Neutrophil (primary cell): ENCODE measurements around the gene EPHA2.
A peak's percentile ranks its signal among the peaks of the same experiment; 100 is the strongest.

Experiments
- H3K27ac ChIP-seq: fragments of 200-600 bp; sonication (generic); 2 replicates; pipeline ENCODE4 v1.5.1; 2016; ENCODE audit warnings: mild to moderate bottlenecking, moderate library complexity
- H3K27me3 ChIP-seq: fragments of 200-600 bp; sonication (generic); 2 replicates; pipeline ENCODE4 v1.6.0; 2016; ENCODE audit warnings: mild to moderate bottlenecking
- H3K36me3 ChIP-seq: fragments of 200-600 bp; sonication (generic); 2 replicates; pipeline ENCODE4 v1.5.1; 2017
- H3K4me1 ChIP-seq, 2 experiments: fragments of 200-600 bp in 1 of 2; sonication (generic) in 1 of 2; 1 replicate in 1 of 2; 2 replicates in 1 of 2; pipeline versions ENCODE4 v1.5.1 to v1.6.1; 2013 to 2016; ENCODE audit warnings: low read depth in 1 of 2, low read length in 1 of 2, mild to moderate bottlenecking in 1 of 2, moderate library complexity in 1 of 2; ENCODE audit not compliant: control insufficient read depth in 1 of 2, insufficient read depth in 1 of 2
- H3K4me3 ChIP-seq, 2 experiments: fragments of 200-600 bp in 1 of 2; sonication (generic) in 1 of 2; 1 replicate in 1 of 2; 2 replicates in 1 of 2; pipeline ENCODE4 v1.5.1; 2013 to 2016; ENCODE audit warnings: low read depth in 1 of 2, low read length in 1 of 2, mild to moderate bottlenecking in 1 of 2, moderate library complexity in 1 of 2
- H3K9me3 ChIP-seq: fragments of 200-600 bp; sonication (generic); 2 replicates; pipeline ENCODE4 v1.5.1; 2016
- CTCF ChIP-seq: fragments of 200-600 bp; sonication (generic); IDR thresholded peaks from 2 replicates; pipeline ENCODE4 v1.5.1; 2016; ENCODE audit warnings: antibody characterized with exemption

Gene EPHA2

DNA sequence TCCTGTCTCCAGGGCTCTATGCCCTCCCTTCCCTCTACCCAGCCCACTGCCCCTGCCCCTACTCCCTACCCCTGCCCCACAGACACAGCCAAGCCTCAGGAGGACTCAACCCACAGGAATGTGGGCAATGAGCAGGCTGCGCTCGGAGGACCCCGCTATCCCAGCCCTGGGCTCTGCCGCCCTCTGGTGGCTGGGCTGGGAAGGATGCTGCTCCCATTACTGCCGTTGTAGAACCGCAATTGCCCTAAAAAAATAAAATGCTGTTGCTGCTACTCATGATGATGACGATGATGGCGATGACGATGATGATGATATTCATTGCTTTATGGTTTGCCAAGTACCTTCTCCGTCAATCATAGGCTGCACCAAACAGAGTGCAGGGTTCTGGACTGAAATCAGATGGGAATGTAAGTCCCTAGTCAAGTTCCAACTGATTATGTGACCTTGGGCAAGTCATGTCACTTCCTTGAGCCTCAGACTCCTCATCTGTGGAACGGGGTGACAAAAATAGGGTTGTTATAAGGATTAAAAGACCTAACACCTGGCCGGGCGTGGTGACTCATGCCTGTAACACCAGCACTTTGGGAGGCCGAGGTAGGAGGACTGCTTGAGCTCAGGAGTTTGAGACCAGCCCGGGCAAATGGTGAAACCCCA, 32.0 kb upstream of the EPHA2 start:
- Histone ChIP-seq H3K4me3 (no peak overlapping the region), H3K9me3 (no peaks in the 10 kb centered on the region), H3K4me1 (no peaks in the 10 kb centered on the region), H3K27me3 (peaks cover 14% of the 10 kb centered on the region), H3K27ac (no peak overlapping the region), H3K36me3 (no peaks in the 10 kb centered on the region)
- TF ChIP-seq CTCF, result peak; percentile 83

- Histone ChIP-seq H3K36me3 (no peaks in the 10 kb centered on the region), H3K27me3 (peaks cover 14% of the 10 kb centered on the region), H3K9me3 (no peaks in the 10 kb centered on the region), H3K27ac (no peak overlapping the region), H3K4me1 (no peaks in the 10 kb centered on the region), H3K4me3 (no peak overlapping the region)
- no peak for TF ChIP-seq CTCF
These were observed 30.9 kb upstream of the EPHA2 start for GRCh38 chr1:16186655-16187235.

- H3K4me3 ChIP-seq, result no peak overlapping the region
- H3K36me3 ChIP-seq, result no peaks in the 10 kb centered on the region
- no peak overlapping the region for H3K27ac ChIP-seq
- no peaks in the 10 kb centered on the region for H3K4me1 ChIP-seq
- TF ChIP-seq CTCF, result no peak
- peaks cover 14% of the 10 kb centered on the region for H3K27me3 ChIP-seq
- H3K9me3 ChIP-seq, result no peaks in the 10 kb centered on the region
These were observed 28.9 kb upstream of the EPHA2 start for GRCh38 chr1:16184557-16185303.

DNA sequence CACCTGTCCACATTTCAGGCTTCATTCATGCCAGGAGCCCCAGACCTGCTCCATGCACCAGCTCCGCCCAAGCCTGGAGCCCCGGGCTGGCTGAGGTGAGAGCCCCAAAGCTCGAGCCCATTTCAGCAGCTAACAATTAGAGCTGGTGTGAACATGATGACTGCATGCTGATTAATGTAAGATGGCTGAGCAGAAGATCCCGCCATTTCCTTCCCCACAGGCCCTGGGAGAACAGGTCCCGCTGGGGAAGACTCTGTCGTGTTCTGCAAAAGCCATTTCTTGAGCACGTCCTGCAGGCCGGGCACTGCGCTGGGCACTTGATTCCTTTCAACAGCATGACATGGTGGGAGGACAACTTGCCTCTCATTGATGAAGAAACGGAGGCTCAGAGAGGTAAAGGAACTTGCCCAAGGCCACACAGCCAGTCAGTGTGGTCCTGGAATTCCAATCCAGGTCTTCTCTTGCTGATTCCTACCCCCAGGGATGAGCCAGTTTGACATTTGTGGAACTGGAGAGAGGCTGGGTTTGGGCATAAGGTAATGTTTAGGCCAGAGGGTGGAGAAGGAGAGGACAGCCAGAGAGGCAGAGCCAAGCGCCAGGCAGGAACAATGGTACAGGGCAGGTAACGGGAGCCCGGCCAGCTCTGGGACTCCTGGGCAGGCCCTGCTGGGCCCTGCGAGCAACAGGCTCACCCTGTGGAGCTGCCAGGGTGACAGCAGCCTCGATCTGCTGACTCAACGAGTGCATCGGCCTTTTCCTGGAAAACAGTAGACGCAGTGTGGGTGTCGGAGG, 28.1 kb upstream of the EPHA2 start:
- Histone ChIP-seq H3K9me3 (no peaks in the 10 kb centered on the region), H3K27me3 (peaks cover 11% of the 10 kb centered on the region), H3K4me1 (no peaks in the 10 kb centered on the region), H3K36me3 (no peaks in the 10 kb centered on the region), H3K4me3 (no peak overlapping the region), H3K27ac (no peak overlapping the region)
- no peak for TF ChIP-seq CTCF

GRCh38 chr1:16183179-16183578, 27.3 kb upstream of the EPHA2 start:
- no peaks in the 10 kb centered on the region for H3K36me3 ChIP-seq
- H3K27ac ChIP-seq, result no peak overlapping the region
- no peak for TF ChIP-seq CTCF
- peaks cover 7% of the 10 kb centered on the region for H3K27me3 ChIP-seq
- H3K4me1 ChIP-seq, result no peaks in the 10 kb centered on the region
- H3K4me3 ChIP-seq, result no peak overlapping the region
- no peaks in the 10 kb centered on the region for H3K9me3 ChIP-seq
